ENCODE measurements around the gene ZC3H4. TPM values are rescaled to one million over a fixed set of nuclear protein-coding genes. Genes with fewer than 3 reads are reported as not detected.

The ZC3H4 gene
- total RNA-seq, 1 donor, result 20.4 TPM

DNA sequence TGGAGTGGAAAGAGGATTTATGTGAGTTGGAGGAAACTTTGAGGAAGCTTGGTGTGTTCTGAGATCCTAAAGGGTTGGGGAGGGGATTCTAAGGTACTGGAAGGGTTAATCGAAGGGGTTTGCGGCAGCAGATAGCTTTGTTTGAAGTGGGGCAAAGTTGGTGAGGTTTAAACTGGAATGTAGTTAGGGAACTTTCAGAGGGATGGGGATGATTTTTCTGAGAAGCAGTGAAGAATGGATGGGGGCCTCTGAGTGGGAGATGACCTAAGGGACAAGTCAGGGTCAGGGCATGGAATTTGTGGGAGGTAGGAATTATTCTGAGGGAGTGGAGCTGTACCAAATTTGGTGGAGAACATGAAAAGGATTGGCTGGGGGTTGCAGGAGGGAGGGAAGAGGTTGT, 21.0 kb upstream of the ZC3H4 start:
- DNase-seq (ENCODE audit: low read depth), result no peak
- TF ChIP-seq, protein P1, sequence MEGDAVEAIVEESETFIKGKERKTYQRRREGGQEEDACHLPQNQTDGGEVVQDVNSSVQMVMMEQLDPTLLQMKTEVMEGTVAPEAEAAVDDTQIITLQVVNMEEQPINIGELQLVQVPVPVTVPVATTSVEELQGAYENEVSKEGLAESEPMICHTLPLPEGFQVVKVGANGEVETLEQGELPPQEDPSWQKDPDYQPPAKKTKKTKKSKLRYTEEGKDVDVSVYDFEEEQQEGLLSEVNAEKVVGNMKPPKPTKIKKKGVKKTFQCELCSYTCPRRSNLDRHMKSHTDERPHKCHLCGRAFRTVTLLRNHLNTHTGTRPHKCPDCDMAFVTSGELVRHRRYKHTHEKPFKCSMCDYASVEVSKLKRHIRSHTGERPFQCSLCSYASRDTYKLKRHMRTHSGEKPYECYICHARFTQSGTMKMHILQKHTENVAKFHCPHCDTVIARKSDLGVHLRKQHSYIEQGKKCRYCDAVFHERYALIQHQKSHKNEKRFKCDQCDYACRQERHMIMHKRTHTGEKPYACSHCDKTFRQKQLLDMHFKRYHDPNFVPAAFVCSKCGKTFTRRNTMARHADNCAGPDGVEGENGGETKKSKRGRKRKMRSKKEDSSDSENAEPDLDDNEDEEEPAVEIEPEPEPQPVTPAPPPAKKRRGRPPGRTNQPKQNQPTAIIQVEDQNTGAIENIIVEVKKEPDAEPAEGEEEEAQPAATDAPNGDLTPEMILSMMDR (IDR thresholded peaks at IDR 0.05; ENCODE audit: insufficient read depth, low read length), result no peak
- H3K4me3 ChIP-seq (ENCODE audit: low read depth, low read length), result no peak overlapping the region

DNA sequence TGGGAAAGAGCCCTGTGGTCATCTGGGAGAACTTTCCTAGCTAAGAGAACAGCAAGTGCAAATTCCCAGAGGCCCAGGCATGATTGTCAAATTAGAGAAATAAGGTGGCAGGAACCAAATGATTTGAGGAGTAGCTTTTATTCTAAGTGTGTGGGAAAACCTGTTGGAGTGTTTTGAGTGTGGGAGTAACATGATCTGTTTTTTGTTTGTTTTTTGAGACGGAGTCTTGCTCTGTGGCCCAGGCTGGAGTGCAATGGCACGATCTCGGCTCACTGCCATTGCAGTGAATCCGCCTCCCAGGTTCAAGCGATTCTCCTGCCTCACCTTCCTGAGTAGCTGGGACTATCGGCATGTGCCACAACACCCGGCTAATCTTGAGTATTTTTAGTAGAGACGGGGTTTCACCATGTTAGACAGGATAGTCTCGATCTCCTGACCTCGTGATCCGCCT, 19.5 kb upstream of the ZC3H4 start:
- no peak for DNase-seq (ENCODE audit: low read depth)
- no peak overlapping the region for H3K4me3 ChIP-seq (ENCODE audit: low read depth, low read length)
- TF ChIP-seq, protein P1 (IDR thresholded peaks at IDR 0.05; ENCODE audit: insufficient read depth, low read length), result no peak

DNA sequence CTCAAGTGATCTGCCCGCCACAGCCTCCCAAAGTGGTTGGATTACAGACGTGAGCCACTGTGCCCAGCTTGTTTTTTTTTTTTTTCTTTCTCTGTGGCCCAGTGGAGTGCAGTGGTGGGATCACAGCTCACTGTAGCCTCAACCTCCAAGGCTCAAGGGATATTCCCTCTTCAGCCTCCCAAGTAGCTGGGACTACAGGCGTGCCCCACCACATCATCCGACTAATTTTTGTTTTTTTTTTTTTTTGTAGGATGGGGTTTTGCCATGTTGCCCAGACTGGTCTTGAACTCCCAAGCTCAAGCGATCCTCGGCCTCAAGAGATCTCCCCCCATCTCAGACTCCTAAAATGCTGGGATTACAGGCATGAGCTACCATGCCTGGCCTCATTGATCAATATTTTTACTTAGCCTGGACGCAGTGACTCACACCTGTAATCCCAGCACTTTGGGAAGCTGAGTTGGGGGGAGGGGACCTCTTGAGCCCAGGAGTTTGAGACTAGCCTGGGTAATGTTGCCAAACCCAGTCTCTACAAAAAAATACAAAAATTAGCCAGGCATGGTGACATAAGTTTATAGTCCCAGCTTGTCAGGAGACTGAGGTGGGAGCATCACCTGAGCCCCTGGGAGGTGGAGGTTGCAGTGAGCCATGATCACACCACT, 18.7 kb upstream of the ZC3H4 start:
- peak overlapping the region; percentile 91 for H3K4me3 ChIP-seq (ENCODE audit: low read depth, low read length)
- DNase-seq (ENCODE audit: low read depth), result no peak
- TF ChIP-seq, protein P1 (IDR thresholded peaks at IDR 0.05; ENCODE audit: insufficient read depth, low read length), result no peak

DNA sequence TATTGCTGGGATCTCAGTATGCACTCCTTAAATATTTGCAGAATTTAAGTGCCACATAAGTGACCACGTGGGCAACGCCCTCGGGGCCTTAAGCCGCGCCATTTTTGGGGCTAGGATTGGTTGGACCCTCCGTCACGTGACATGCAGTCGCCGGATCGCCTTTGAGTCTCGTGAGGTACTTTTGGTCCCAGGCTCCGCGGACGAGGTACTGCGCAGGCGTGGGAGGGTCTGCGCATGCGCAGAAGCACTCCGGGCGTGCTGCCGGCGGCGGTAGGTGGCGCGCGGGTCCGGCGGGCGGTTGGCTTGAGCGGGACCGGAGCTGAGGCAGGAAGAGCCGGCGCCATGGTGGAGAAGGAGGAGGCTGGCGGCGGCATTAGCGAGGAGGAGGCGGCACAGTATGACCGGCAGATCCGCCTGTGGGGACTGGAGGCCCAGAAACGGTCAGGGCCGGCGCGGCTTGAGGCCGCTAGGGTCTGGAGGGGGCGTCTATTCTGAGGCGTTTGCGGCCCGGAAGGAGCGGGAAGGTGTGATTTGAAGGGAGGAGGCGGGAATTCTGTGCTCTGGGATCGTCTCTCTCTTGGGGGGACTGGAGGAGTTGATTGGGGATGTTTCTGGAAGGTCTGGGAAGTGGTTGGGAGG, 17.1 kb upstream of the ZC3H4 start, which contains the start of gene SAE1:
TSS of gene SAE1 (plus strand) at position 247 of the 639 bp plus-strand sequence. CDS start at position 343, 96 bp downstream.
- DNase-seq (ENCODE audit: low read depth), result peak; percentile 99
- peak within 1 kb of the TSS; percentile 91 for H3K4me3 ChIP-seq (ENCODE audit: low read depth, low read length)
- TF ChIP-seq, protein P1 (IDR thresholded peaks at IDR 0.05; ENCODE audit: insufficient read depth, low read length), result peak; percentile 37

DNA sequence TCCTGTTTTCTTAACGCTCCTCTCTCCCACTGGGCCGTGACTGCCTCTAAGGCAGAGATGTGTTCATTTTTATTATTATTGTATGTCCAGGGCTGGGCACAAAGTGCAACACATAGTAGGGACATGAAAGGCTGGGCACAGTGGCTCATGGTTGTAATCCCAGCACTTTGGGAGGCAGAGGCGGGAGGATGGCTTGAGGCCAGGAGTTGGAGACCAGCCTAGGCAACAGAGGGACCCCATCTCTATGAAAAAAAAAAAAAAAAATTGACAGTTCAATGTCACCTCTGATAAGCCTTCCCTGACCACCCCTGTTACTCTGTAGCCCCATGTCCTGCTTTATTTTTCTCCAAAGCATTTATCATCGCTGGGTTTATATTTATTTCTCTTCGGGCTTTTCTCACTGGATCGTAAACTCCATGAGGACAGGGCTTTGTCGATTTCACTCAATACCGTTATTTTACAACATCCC, 16.6 kb upstream of the ZC3H4 start:
- TF ChIP-seq, protein P1 (IDR thresholded peaks at IDR 0.05; ENCODE audit: insufficient read depth, low read length), result no peak
- H3K4me3 ChIP-seq (ENCODE audit: low read depth, low read length), result no peak overlapping the region
- DNase-seq (ENCODE audit: low read depth), result no peak

DNA sequence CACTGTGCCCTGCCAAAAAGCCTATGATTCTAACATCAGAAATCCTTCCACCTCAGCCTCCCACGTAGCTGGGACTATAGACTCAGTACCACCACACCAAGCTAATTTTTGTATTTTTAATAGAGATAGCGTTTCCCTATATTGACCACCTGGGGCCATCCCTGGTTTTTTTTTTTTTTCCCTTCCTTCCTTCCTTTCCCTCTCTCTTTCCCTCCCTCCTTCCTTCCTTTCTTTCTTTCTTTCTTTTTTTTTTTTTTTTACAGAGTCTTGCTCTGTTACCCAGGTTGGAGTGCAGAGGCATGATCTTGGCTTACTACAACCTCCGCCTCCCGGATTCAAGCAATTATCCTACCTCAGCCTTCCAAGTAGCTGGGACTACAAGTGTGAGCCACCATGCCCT, 16.0 kb upstream of the ZC3H4 start:
- no peak for DNase-seq (ENCODE audit: low read depth)
- H3K4me3 ChIP-seq (ENCODE audit: low read depth, low read length), result no peak overlapping the region
- TF ChIP-seq, protein P1 (IDR thresholded peaks at IDR 0.05; ENCODE audit: insufficient read depth, low read length), result no peak

Data from fibroblast of the aortic adventitia (primary cell).